CD4-positive, alpha-beta T cell treated with Interleukin-12 subunit alpha and Interleukin-12 subunit beta, for 1 hour (primary cell): ENCODE measurements around the gene PEX10.
"Not testable (repeated sequence)": the region's sequence is repeated elsewhere in the genome, so short reads cannot be mapped to it uniquely, and the experiment has no call there.

ENCODE experiments used
- DNase-seq: peaks from one replicate; pipeline ENCODE4 v3.0.0-alpha.2; 2020

The PEX10 gene

GRCh38 chr1:2442661-2443060 is 30.3 kb upstream of the PEX10 start:
- no peak for DNase-seq

- DNase-seq: no peak
These were observed 29.4 kb upstream of the PEX10 start for GRCh38 chr1:2441746-2442145.

GRCh38 chr1:2440346-2440745 is 28.0 kb upstream of the PEX10 start:
- DNase-seq: not testable (repeated sequence)

GRCh38 chr1:2439369-2439768 is 27.0 kb upstream of the PEX10 start:
- DNase-seq: no peak

- no peak for DNase-seq
These were observed 26.3 kb upstream of the PEX10 start for GRCh38 chr1:2438641-2439040.

- no peak for DNase-seq
These were observed 25.7 kb upstream of the PEX10 start for GRCh38 chr1:2438038-2438437.

- DNase-seq: no peak
These were observed 25.3 kb upstream of the PEX10 start for GRCh38 chr1:2437617-2438016.

GRCh38 chr1:2436876-2437275 is 24.5 kb upstream of the PEX10 start:
- no peak for DNase-seq

- no peak for DNase-seq
These were observed 23.5 kb upstream of the PEX10 start for GRCh38 chr1:2435746-2436355.

GRCh38 chr1:2435091-2435490 is 22.7 kb upstream of the PEX10 start:
- no peak for DNase-seq

- DNase-seq: no peak
These were observed 21.7 kb upstream of the PEX10 start for GRCh38 chr1:2433936-2434655.

- no peak for DNase-seq
These were observed 20.8 kb upstream of the PEX10 start for GRCh38 chr1:2433196-2433595.

- no peak for DNase-seq
These were observed 20.1 kb upstream of the PEX10 start for GRCh38 chr1:2432441-2432844.

GRCh38 chr1:2431518-2431917 is 19.2 kb upstream of the PEX10 start:
- DNase-seq: no peak

GRCh38 chr1:2431103-2431502 is 18.7 kb upstream of the PEX10 start:
- no peak for DNase-seq

- DNase-seq: no peak
These were observed 18.2 kb upstream of the PEX10 start for GRCh38 chr1:2430592-2430973.

- no peak for DNase-seq
These were observed 17.6 kb upstream of the PEX10 start for GRCh38 chr1:2429780-2430591.

GRCh38 chr1:2428490-2428889 is 16.1 kb upstream of the PEX10 start:
- no peak for DNase-seq

GRCh38 chr1:2427976-2428375 is 15.6 kb upstream of the PEX10 start:
- DNase-seq: no peak

- DNase-seq: no peak
These were observed 14.7 kb upstream of the PEX10 start for GRCh38 chr1:2427051-2427450.

GRCh38 chr1:2426540-2426939 is 14.2 kb upstream of the PEX10 start:
- DNase-seq: no peak

- DNase-seq: no peak
These were observed 13.5 kb upstream of the PEX10 start for GRCh38 chr1:2425892-2426291.

- DNase-seq: no peak
These were observed 10.2 kb upstream of the PEX10 start for GRCh38 chr1:2422523-2422922.

- no peak for DNase-seq
These were observed 7.1 kb upstream of the PEX10 start for GRCh38 chr1:2419416-2419815.
